SKM-1 (cell line): ENCODE data around the gene CTSG.
"Not testable (repeated sequence)": the region's sequence is repeated elsewhere in the genome, so short reads cannot be mapped to it uniquely, and the experiment has no call there.

ENCODE experiments used
- DNase-seq: peaks from one replicate; lab custom pipeline; 2025; ENCODE audit not compliant: unreplicated experiment; lab: John Stamatoyannopoulos, UW

CTSG gene

GRCh38 chr14:24549064-24549463 lies 27.0 kb downstream of the CTSG start:
- not testable (repeated sequence) for DNase-seq

- no peak for DNase-seq
Measured at GRCh38 chr14:24542346-24542936, 33.6 kb downstream of the CTSG start.

- DNase-seq = no peak
Measured at GRCh38 chr14:24535737-24536136, 40.3 kb downstream of the CTSG start.

DNA sequence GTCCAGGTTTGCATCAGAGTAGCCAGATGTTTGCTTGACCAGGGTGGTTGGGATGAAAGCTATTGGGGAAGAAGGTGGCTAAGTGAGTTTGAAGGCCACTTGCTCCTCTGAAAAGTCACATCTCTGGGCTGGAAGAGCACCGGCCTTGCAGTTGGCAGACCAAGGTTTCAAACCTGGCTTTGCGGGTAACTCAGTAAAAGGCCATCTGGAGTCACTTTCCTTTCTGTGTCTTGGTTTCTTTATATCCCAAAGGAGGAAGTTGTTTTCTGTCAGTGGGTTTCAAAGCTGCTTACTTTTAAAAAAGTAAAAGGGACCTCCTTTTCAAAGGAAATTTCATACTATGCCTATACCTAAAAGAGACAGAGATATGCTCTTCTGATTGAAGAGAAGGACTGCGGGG lies 41.8 kb downstream of the CTSG start:
- DNase-seq = no peak

DNA sequence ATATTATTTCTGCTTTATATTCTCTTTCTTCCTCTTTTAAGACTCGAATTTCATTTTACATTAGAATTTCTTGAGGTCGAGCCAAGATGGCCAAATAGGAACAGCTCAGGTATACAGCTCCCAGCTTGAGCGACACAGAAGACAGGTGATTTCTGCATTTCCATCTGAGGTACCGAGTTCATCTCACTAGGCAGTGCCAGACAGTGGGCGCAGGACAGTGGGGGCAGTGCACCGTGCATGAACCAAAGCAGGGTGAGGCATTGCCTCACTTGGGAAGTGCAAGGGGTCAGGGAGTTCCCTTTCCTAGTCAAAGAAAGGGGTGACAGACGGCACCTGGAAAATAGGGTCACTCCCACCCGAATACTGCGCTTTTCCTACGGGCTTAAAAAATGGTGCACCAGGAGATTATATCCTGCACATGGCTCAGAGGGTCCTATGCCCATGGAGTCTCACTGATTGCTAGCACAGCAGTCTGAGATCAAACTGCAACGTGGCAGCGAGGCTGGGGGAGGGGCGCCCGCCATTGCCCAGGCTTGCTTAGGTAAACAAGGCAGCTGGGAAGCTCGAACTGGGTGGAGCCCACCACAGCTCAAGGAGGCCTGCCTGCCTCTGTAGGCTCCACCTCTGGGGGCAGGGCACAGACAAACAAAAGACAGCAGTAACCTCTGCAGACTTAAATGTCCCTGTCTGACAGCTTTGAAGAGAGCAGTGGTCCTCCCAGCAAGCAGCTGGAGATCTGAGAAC lies 50.0 kb downstream of the CTSG start:
- not testable (repeated sequence) for DNase-seq
